CD4-positive, CD25-positive, alpha-beta regulatory T cell (primary cell): ENCODE results near the gene TOM1L2. TPM values are rescaled to one million over a fixed set of nuclear protein-coding genes. Genes with fewer than 3 reads are reported as not detected.

ENCODE experiments used
- ATAC-seq, 2 donors: fragments of 150-1000 bp; cut with Tn5 transposase; one replicate each; pipeline ENCODE4 v1.10.0; 2021; ENCODE audit warnings: low read depth in 2 of 2, moderate number of reproducible peaks in 2 of 2, moderate library complexity in 1 of 2
- DNase-seq, 3 donors: peaks; one replicate each; pipeline versions ENCODE4 v3.0.0 to v3.0.0-alpha.2; 2012 to 2022; ENCODE audit warnings: mixed read lengths in 1 of 3
- H3K27ac ChIP-seq: one replicate; pipeline ENCODE4 v1.7.0; 2013; ENCODE audit warnings: mild to moderate bottlenecking, low read length; ENCODE audit not compliant: insufficient read depth, poor library complexity, severe bottlenecking
- H3K27me3 ChIP-seq: one replicate; pipeline ENCODE4 v1.7.0; 2013; ENCODE audit warnings: low read length; ENCODE audit not compliant: control insufficient read depth, insufficient read depth
- H3K36me3 ChIP-seq: one replicate; pipeline ENCODE4 v1.7.0; 2013; ENCODE audit warnings: mild to moderate bottlenecking, low read length, moderate library complexity; ENCODE audit not compliant: control insufficient read depth, insufficient read depth
- H3K4me1 ChIP-seq: 2 replicates; pipeline ENCODE4 v1.7.0; 2013; ENCODE audit warnings: mild to moderate bottlenecking, low read length; ENCODE audit not compliant: insufficient read depth, control insufficient read depth, poor library complexity, severe bottlenecking
- H3K4me3 ChIP-seq: one replicate; pipeline ENCODE4 v1.7.0; 2013; ENCODE audit warnings: low read depth, mild to moderate bottlenecking, low read length, moderate library complexity
- H3K9me3 ChIP-seq, 2 experiments: 1 replicate in 1 of 2; 2 replicates in 1 of 2; pipeline ENCODE4 v1.7.0; 2013; ENCODE audit warnings: low read length in 2 of 2, mild to moderate bottlenecking in 1 of 2, moderate library complexity in 1 of 2; ENCODE audit not compliant: control insufficient read depth in 2 of 2
- H3K27ac Mint-ChIP-seq, 3 donors: one replicate each; pipeline ENCODE4 v1.8.0; 2020 to 2022; ENCODE audit warnings: mild to moderate bottlenecking in 3 of 3, mixed read lengths in 3 of 3, moderate library complexity in 2 of 3
- H3K27me3 Mint-ChIP-seq: one replicate; pipeline ENCODE4 v1.8.0; 2022; ENCODE audit warnings: mild to moderate bottlenecking, mixed read lengths
- H3K36me3 Mint-ChIP-seq: one replicate; pipeline ENCODE4 v1.8.0; 2020; ENCODE audit warnings: mixed read lengths
- H3K4me1 Mint-ChIP-seq, 4 donors: one replicate each; pipeline ENCODE4 v1.8.0; 2020 to 2022; ENCODE audit warnings: mixed read lengths in 4 of 4, mild to moderate bottlenecking in 1 of 4
- H3K4me3 Mint-ChIP-seq, 4 donors: one replicate each; pipeline ENCODE4 v1.8.0; 2020 to 2022; ENCODE audit warnings: mild to moderate bottlenecking in 4 of 4, mixed read lengths in 4 of 4, moderate library complexity in 3 of 4
- H3K9me3 Mint-ChIP-seq, 7 donors: one replicate each; pipeline ENCODE4 v1.8.0; 2020 to 2022; ENCODE audit warnings: mixed read lengths in 7 of 7, mild to moderate bottlenecking in 3 of 7, moderate library complexity in 2 of 7
- polyA plus RNA-seq, 4 donors: library from polyadenylated mRNA; unstranded; fragments of 300-500 nt; fragmentation: Illumina TruSeq; gene quantifications; one replicate each; pipeline ENCODE4 v1.2.3, GENCODE V29; 2021
- total RNA-seq: library from RNA; stranded (reverse); gene quantifications from one replicate; pipeline ENCODE4 v1.2.3, GENCODE V29; 2022

Gene TOM1L2
- total and polyA plus RNA-seq, 5 donors from 2014 or later = 4.0 to 50.8 (median 6.7) TPM

DNA sequence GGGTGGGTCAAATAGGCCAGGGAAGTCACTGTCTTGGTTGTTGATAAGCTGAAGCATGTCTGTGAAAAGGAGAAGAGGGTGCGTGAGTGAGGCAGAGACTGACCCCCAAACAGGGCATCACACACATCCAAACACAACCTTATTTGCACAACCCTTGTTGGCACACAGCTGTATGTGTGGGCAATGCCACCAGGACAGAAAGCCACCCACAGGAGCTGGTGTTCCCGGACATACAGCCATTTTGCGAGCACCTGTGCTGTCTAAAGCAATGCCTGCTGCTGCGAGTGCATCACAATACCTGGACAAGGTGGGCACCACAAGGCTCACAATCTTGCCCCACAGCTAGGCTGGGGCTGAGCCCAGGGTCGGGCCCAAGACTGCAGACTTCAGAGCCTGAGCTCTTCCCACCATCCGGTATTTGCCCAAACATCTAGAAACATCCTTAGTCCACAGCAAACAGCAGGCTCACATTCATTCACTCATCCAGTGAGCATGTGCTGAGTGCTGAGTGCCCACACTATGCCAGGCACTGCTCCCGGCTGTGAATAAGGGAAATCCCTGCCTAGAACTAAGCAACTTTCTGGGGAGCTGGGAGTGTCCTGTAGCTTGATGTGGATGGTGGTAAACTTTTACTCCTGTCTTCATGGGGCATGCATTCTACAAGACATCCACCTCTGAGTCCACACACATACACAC lies 151.6 kb downstream of the TOM1L2 start:
- peak overlapping the region in 3 of 4 donors; percentile 28 to 86 (median 80) for H3K4me3 Mint-ChIP-seq
- no peak for DNase-seq
- Histone ChIP-seq H3K27ac (no peak overlapping the region), H3K4me1 (peaks cover 55% of the 10 kb centered on the region), H3K27me3 (no peaks in the 10 kb centered on the region), H3K4me3 (no peak overlapping the region), H3K36me3 (no peaks in the 10 kb centered on the region), H3K9me3 (no peaks in the 10 kb centered on the region)
- peak overlapping the region in 1 of 3 donors; percentile 71 for H3K27ac Mint-ChIP-seq
- H3K9me3 Mint-ChIP-seq = no peaks in the 10 kb centered on the region
- no peaks in the 10 kb centered on the region for H3K27me3 Mint-ChIP-seq
- H3K4me1 Mint-ChIP-seq = peaks cover 0 to 68% (median 45%) of the 10 kb centered on the region in 4 donors
- peaks cover 5% of the 10 kb centered on the region for H3K36me3 Mint-ChIP-seq
- ATAC-seq = no peak

- H3K36me3 ChIP-seq = no peaks in the 10 kb centered on the region
- H3K27me3 ChIP-seq = no peaks in the 10 kb centered on the region
- DNase-seq (no peak), ATAC-seq (no peak)
- Mint-ChIP-seq H3K27me3 (no peaks in the 10 kb centered on the region), H3K27ac (peak overlapping the region in 1 of 3 donors; percentile 76), H3K4me3 (peak overlapping the region in 2 of 4 donors; percentile 23 to 80), H3K9me3 (no peaks in the 10 kb centered on the region), H3K36me3 (peaks cover 5% of the 10 kb centered on the region), H3K4me1 (peaks cover 0 to 65% (median 42%) of the 10 kb centered on the region in 4 donors)
- H3K4me3 ChIP-seq = no peak overlapping the region
- H3K27ac ChIP-seq = peak overlapping the region; percentile 33
- no peaks in the 10 kb centered on the region for H3K9me3 ChIP-seq
- H3K4me1 ChIP-seq = peaks cover 49% of the 10 kb centered on the region
Observed at GRCh38 chr17:17820046-17820445, 152.2 kb downstream of the TOM1L2 start.

GRCh38 chr17:17819561-17819995 lies 152.6 kb downstream of the TOM1L2 start:
- Mint-ChIP-seq H3K36me3 (peaks cover 5% of the 10 kb centered on the region), H3K27ac (peak overlapping the region in 2 of 3 donors; percentile 43 to 76), H3K4me1 (peaks cover 0 to 60% (median 38%) of the 10 kb centered on the region in 4 donors), H3K27me3 (no peaks in the 10 kb centered on the region), H3K9me3 (no peaks in the 10 kb centered on the region), H3K4me3 (peak overlapping the region in 2 of 4 donors; percentile 71 to 80)
- Histone ChIP-seq H3K4me3 (no peak overlapping the region), H3K27me3 (no peaks in the 10 kb centered on the region), H3K4me1 (peaks cover 45% of the 10 kb centered on the region), H3K36me3 (no peaks in the 10 kb centered on the region), H3K9me3 (no peaks in the 10 kb centered on the region), H3K27ac (peak overlapping the region; percentile 33)
- peak in 2 of 3 donors; percentile 26 to 75 for DNase-seq
- peak; percentile 34 to 38 for ATAC-seq

DNA sequence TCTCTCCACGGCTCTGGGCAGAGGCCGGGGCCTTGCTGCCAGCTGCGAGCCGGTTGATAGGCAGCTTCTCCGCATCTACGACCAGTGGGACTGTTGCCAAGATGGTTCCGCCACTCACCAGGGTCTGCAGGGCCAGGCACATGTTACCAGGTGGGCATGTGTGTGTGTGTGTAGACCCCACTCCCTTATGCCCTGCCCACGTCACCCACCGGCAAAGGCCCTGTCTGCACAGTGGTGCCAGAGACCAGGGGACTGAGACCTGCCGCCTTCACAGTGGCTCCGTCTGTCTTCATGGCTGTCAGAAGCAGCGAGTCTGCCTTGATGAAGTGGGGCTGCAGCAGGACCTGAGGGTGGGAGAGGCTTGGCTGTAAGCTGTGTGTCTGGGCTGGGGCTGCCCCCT lies 153.1 kb downstream of the TOM1L2 start:
- Histone ChIP-seq H3K4me3 (no peak overlapping the region), H3K36me3 (no peaks in the 10 kb centered on the region), H3K27ac (no peak overlapping the region), H3K4me1 (peaks cover 40% of the 10 kb centered on the region), H3K27me3 (no peaks in the 10 kb centered on the region), H3K9me3 (no peaks in the 10 kb centered on the region)
- Mint-ChIP-seq H3K4me3 (peak overlapping the region in 1 of 4 donors; percentile 80), H3K27me3 (no peaks in the 10 kb centered on the region), H3K4me1 (peaks cover 0 to 56% (median 36%) of the 10 kb centered on the region in 4 donors), H3K9me3 (no peaks in the 10 kb centered on the region), H3K36me3 (peaks cover 5% of the 10 kb centered on the region), H3K27ac (peak overlapping the region in 1 of 3 donors; percentile 86)
- ATAC-seq (no peak), DNase-seq (no peak)

- H3K36me3 ChIP-seq = no peaks in the 10 kb centered on the region
Observed at GRCh38 chr17:17818088-17818526, 154.1 kb downstream of the TOM1L2 start.

GRCh38 chr17:17817552-17817947 lies 154.7 kb downstream of the TOM1L2 start:
- no peaks in the 10 kb centered on the region for H3K36me3 ChIP-seq
- H3K4me1 ChIP-seq = peaks cover 28% of the 10 kb centered on the region
- H3K9me3 Mint-ChIP-seq = no peaks in the 10 kb centered on the region
- H3K36me3 Mint-ChIP-seq = peaks cover 5% of the 10 kb centered on the region
- no peak overlapping the region for H3K27ac ChIP-seq
- no peaks in the 10 kb centered on the region for H3K9me3 ChIP-seq
- ATAC-seq (no peak), DNase-seq (no peak)
- peak overlapping the region in 1 of 4 donors; percentile 74 for H3K4me3 Mint-ChIP-seq
- peaks cover 0 to 44% (median 26%) of the 10 kb centered on the region in 4 donors for H3K4me1 Mint-ChIP-seq
- no peaks in the 10 kb centered on the region for H3K27me3 Mint-ChIP-seq
- H3K27ac Mint-ChIP-seq = no peak overlapping the region
- H3K27me3 ChIP-seq = no peaks in the 10 kb centered on the region
- H3K4me3 ChIP-seq = no peak overlapping the region

More at GRCh38 chr17:17818088-17818526, 154.1 kb downstream of the TOM1L2 start:
- peaks cover 0 to 49% (median 31%) of the 10 kb centered on the region in 4 donors for H3K4me1 Mint-ChIP-seq
- Histone ChIP-seq H3K4me3 (no peak overlapping the region), H3K27ac (no peak overlapping the region), H3K27me3 (no peaks in the 10 kb centered on the region), H3K9me3 (no peaks in the 10 kb centered on the region), H3K4me1 (peaks cover 33% of the 10 kb centered on the region)
- no peaks in the 10 kb centered on the region for H3K9me3 Mint-ChIP-seq
- H3K27ac Mint-ChIP-seq = peak overlapping the region in 1 of 3 donors; percentile 52
- DNase-seq = no peak
- H3K27me3 Mint-ChIP-seq = no peaks in the 10 kb centered on the region
- H3K36me3 Mint-ChIP-seq = peaks cover 5% of the 10 kb centered on the region
- ATAC-seq = no peak
- peak overlapping the region in 2 of 4 donors; percentile 20 to 74 for H3K4me3 Mint-ChIP-seq

- Histone ChIP-seq H3K27ac (no peak overlapping the region), H3K9me3 (no peaks in the 10 kb centered on the region), H3K27me3 (no peaks in the 10 kb centered on the region), H3K4me1 (peaks cover 27% of the 10 kb centered on the region), H3K36me3 (no peaks in the 10 kb centered on the region), H3K4me3 (no peak overlapping the region)
- no peak for DNase-seq
- Mint-ChIP-seq H3K9me3 (no peaks in the 10 kb centered on the region), H3K27me3 (no peaks in the 10 kb centered on the region), H3K4me1 (peaks cover 0 to 41% (median 22%) of the 10 kb centered on the region in 4 donors), H3K4me3 (no peak overlapping the region), H3K27ac (no peak overlapping the region), H3K36me3 (peaks cover 5% of the 10 kb centered on the region)
- ATAC-seq = no peak
Observed at GRCh38 chr17:17816831-17817551, 155.2 kb downstream of the TOM1L2 start.
